Right ventricle myocardium inferior (tissue), 1 donor: ENCODE data around the gene SCARB1. TPM values are rescaled to one million over a fixed set of nuclear protein-coding genes. Genes with fewer than 3 reads are reported as not detected.
A peak's percentile ranks its signal among the peaks of the same experiment; 100 is the strongest.

ENCODE experiments used
- ATAC-seq: fragments of 200-7000 bp; cut with Tn5 transposase; one replicate; pipeline ENCODE4 v1.9.1; 2020; ENCODE audit warnings: mild to moderate bottlenecking, moderate library complexity
- DNase-seq: peaks from one replicate; pipeline ENCODE4 v3.0.0; 2021; ENCODE audit errors: missing footprints
- intact Hi-C: fragments of 100-400 bp; cut with DNase I; formaldehyde crosslinking; loops from one replicate; pipeline ENCODE4 v1.11.0; 2022
- total RNA-seq: library from RNA; stranded (reverse); fragmentation: NEBNext Ultra II Directional; extraction: Animal tissue kit (Norgen Biotek cat#: 25700); gene quantifications from one replicate; pipeline ENCODE4 v1.2.1, GENCODE V29; 2021
- donor health status: DM: no; HTN: yes; CAD: no; lungs with severe emphysema.

Gene SCARB1
- total RNA-seq, 1 donor from 2014 or later: 14.1 TPM

DNA sequence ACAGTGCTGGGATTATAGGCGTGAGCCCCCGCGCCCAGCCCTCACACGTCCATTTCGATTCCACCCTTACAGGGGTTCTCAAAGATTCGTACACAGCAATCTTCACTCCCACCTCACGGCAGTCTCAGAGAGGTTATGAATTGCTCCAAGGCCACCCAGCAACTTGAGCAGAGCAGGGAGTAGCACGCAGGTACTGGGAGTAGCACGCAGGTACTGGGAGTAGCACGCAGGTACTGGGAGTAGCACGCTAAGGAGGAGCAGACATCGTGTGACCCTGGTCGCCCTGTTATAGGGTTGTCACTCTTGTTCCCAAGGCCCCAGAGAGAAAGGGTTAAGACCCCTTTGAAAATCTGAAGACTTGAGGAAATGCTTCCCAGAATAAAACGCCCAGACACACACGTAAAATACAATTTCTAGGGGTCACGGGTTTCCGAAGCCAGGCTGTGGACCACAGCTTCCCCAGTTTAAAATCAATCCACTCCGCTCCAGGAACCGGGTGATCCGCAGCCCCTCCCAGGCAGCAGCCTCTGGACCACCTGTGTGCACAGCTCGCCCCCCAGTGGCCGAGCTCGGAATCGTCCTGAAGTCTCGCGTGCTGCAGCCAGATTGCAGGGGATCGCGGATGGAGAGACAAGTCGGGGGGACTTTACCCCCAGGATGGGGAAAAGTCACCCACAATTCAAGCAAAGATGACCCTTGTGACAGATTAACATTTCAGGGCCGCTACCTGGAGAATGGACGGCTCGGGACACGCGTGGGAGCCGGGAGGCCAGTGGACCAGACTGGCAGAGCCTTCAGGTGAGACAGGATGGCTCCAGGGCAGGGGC, 92.0 kb downstream of the SCARB1 start:
- peak; percentile 65 for ATAC-seq
- DNase-seq: peak; percentile 90
- intact Hi-C loops: loop anchor here (1.0 to 2.0 kb wide), 2 partner anchors 443 to 735 kb away; no protein-coding TSS in a partner anchor

DNA sequence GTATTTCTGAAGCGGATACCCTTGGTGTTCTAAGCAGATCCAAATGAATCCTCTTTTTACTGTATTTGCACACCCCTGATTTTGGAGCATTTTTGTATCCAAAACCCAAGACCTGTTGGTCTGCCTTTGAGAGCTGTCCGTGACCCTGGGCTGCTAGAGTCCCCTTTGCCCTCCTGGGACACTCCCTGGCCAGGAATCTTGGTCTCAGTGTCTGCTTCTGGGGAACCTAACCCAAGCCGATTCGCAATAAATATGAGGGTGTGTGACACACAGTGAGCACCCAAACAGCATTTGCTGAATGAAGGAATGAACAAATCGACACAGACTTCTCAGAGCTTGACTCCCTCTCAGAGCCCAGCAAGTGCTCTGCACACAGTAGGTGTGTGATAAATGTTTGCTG, 92.9 kb downstream of the SCARB1 start:
- no peak for ATAC-seq
- intact Hi-C loops: loop anchor here (1.0 to 2.0 kb wide), 2 partner anchors 442 to 734 kb away; no protein-coding TSS in a partner anchor
- DNase-seq: no peak

DNA sequence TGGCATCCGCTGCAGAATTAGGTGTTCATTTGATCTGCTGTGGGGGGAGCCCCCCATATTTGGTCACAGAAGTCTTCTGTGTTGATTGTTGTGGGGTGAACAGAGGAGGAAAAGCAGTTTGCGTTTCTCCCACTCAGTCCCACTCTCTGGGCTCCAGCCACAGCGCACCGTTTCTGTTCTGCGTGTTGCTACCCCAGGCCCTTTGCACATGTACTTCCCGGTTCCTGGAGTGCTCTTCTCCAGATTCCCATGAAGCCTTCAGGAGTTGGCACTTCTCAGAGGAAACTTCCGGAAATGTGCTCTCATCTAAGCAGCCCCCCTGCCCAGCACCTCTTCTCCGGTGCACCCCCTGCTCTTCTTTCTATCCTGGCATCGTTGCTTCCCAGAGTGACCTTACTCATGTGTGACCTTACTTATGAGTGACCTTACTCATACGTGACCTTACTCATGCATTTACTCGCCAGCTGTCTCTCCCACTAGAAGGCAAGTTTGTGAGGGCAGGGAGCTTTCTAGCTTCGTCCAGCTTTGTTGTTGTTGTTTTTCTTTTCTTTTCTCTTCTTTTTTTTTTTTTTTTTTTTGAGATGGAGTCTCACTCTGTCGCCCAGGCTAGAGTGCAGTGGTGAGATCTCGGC, 93.7 kb downstream of the SCARB1 start:
- intact Hi-C loops: loop anchor here (2.0 to 10.0 kb wide), 6 partner anchors 88 to 718 kb away; no protein-coding TSS in a partner anchor
- DNase-seq (no peak), ATAC-seq (no peak)

DNA sequence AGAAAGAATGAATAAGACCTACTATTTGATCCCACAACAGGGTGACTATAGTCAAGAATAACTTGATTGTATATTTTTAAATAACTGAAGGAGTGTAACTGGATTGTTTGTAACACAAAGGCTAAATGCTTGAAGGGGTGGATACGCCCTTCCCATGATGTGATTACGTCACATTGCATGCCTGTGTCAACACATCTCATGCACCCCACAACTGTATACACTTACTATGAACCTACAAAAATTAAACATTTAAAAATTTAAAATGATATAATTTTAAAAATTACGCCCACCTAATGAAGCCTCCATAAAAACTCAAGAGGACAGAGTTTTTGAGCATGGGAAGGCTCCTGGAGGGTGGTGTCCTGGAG, 94.5 kb downstream of the SCARB1 start:
- intact Hi-C loops: loop anchor here (5.0 to 10.0 kb wide), 5 partner anchors 87 to 717 kb away; no protein-coding TSS in a partner anchor
- ATAC-seq (no peak), DNase-seq (no peak)

DNA sequence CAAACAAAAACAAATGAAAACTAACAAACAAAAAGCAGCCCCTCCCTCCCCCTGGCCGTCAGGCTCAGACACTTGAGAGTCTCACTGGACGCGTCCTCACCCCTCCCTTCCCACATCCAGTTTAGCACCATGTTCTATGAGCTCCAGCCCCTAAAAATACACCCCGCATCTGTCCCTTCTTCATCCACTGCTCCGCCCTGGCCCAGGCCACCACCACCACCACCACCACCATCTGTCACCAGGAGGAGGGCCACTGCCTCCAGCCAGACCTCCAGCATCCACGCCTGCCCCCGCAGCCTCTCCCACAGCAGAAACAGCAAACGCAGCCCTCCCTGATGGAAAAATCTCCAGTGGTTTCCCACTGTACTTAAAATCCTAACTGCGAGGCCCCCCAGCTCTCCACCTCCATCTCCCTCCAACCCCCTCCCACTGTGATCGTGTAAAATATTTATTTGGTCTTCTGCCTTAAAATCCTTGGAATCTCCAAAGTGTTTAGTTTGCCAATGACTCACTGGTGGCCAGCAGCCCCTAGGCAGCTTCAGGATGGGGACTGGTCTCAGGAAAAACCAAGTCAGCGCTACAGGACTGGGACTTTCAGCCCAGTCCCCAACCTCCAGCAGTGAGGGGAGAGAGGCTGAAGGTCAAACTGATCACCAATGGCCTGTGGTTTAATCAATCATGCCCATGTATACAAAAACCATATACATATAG, 95.1 kb downstream of the SCARB1 start:
- ATAC-seq: no peak
- no peak for DNase-seq

DNA sequence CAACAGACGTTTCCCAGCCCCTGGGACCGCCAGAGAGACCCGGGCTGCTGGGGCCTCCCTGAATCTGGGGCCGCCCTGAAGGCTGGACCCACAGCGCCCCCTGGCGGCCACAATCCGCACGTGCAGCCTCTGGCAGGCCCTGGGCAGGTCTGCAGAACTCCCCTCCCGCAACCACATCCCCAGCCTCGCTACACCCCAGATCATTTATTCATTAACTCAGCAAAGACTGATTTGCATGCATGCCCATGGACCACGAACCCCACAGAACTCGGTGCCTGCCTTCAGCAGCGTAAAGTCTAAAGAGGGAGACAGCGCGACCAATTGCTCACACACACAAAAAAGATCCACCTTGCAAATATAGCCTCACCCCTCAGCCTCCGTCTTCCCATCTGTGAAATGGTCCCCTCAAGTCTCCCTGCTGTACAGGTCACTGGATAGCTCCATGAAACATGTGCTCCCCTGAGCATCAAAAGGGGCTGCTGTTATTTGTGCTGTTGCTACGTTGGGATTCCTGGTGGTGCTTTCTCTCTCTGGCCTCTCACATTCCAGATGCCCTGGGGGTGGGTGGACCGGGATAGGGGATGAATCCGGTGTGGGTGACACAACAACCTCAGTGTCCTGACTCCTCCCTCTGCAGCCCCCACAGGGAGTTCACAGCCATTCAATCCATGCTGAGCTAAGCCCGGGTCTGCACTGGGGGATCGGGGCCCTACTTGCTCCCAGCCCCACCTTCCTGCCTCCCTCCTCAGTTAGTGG, 96.4 kb downstream of the SCARB1 start:
- ATAC-seq: peak; percentile 67
- intact Hi-C loops: loop anchor here (5.0 to 10.0 kb wide), 5 partner anchors 85 to 715 kb away; no protein-coding TSS in a partner anchor
- DNase-seq: peak; percentile 93

More for the DNA sequence above, 95.1 kb downstream of the SCARB1 start:
- intact Hi-C loops: loop anchor here (1.0 to 10.0 kb wide), 6 partner anchors 86 to 716 kb away; no protein-coding TSS in a partner anchor

- ATAC-seq: no peak
Observed at GRCh38 chr12:124766727-124767065, 97.0 kb downstream of the SCARB1 start.

GRCh38 chr12:124765581-124766489, 97.8 kb downstream of the SCARB1 start:
- intact Hi-C loops: loop anchor here (5.0 to 10.0 kb wide), 5 partner anchors 84 to 714 kb away; no protein-coding TSS in a partner anchor
- ATAC-seq (peak; percentile 38), DNase-seq (no peak)

More at GRCh38 chr12:124766727-124767065, 97.0 kb downstream of the SCARB1 start:
- DNase-seq: no peak
- intact Hi-C loops: loop anchor here (5.0 to 10.0 kb wide), 5 partner anchors 84 to 714 kb away; no protein-coding TSS in a partner anchor

GRCh38 chr12:124764870-124765580, 98.6 kb downstream of the SCARB1 start:
- intact Hi-C loops: loop anchor here (1.0 to 10.0 kb wide), 6 partner anchors 83 to 713 kb away; no protein-coding TSS in a partner anchor
- DNase-seq: no peak
- peak; percentile 65 for ATAC-seq

DNA sequence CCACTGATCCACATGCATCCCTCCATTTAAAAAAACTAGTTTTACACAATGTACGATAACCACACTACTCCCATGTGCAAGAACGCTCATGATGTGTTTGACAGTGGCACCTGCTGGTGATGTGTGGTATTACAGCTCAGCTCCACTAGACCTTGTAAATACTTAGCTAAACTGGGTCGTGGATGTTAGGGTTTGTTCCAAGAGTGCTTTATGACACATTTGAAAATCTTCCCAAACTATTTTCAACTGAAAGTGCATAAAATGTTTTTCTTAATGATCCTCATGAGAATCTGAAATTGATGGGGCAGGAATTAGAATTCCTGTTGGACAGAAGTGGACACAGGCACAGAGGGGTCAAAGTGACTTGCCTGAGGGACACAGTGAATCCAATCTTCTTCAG, 99.2 kb downstream of the SCARB1 start:
- DNase-seq: no peak
- ATAC-seq: no peak
- intact Hi-C loops: loop anchor here (1.0 to 10.0 kb wide), 2 partner anchors 198 to 380 kb away; no protein-coding TSS in a partner anchor

GRCh38 chr12:124763594-124763979, 100.1 kb downstream of the SCARB1 start:
- intact Hi-C loops: loop anchor here (10.0 kb wide), 1 partner anchor 379 kb away; no protein-coding TSS in a partner anchor
- ATAC-seq (no peak), DNase-seq (no peak)

- intact Hi-C loops: loop anchor here (10.0 kb wide), 1 partner anchor 378 kb away; no protein-coding TSS in a partner anchor
- DNase-seq (no peak), ATAC-seq (no peak)
Observed at GRCh38 chr12:124762791-124763593, 100.7 kb downstream of the SCARB1 start.

DNA sequence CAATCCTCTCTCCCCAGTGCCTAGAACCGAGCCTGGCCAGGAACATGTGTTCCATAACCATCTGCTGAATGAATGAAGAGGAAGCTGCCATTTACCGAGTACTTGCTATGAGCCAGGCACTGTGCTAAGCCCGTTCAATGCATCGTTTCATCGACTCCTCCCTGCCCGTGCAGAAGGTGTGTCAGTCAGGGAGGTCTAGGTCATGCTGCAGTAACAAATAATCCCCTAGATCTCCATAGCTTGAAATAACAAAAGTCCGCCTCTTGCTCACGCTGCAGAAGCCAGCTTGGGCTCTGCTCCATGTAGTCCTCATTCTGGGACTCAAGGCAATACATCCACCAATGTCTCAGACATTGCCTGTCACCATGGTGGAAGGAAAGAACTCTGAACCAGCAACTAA, 101.3 kb downstream of the SCARB1 start:
- intact Hi-C loops: loop anchor here (10.0 kb wide), 1 partner anchor 378 kb away; no protein-coding TSS in a partner anchor
- ATAC-seq (no peak), DNase-seq (no peak)

DNA sequence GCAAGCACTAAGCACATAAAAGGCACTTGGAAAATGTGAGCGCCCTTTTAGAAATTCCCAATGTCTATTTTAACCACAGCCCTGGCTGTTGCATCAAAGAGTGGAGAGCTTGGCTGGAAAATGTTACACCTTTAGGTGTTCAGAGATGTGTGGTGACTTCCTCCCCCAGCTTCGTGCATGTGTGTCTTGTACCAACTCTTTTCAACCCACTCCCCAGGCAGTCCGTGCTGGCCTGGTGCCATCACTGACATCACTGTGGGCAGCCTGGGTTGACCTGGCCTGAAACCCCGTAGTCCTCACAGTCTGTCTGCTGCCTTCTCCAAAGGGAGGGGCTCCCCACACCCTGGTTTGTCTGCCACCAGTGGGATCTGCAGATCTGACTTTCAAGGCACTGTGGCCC, 101.8 kb downstream of the SCARB1 start:
- intact Hi-C loops: loop anchor here (10.0 kb wide), 1 partner anchor 377 kb away; no protein-coding TSS in a partner anchor
- DNase-seq (no peak), ATAC-seq (peak; percentile 8)

DNA sequence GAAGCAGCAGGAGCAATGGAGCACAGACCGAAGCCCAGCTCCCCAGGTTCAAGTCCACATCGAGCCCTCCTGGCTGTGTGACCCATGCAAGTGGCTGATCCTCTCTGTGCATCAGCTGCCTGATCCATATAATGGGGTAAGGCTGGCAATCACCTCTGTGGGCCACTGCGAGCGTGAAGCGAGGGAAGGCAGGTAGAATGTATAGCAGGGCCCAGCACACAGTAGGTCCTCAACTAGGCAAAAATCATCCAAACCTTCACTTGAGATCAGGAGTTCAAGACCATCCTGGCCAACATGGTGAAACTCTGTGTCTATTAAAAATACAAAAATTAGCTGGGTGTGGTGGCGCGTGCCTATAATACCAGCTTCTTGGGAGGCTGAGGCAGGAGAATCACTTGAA, 102.6 kb downstream of the SCARB1 start:
- ATAC-seq: no peak
- intact Hi-C loops: loop anchor here (10.0 kb wide), 1 partner anchor 376 kb away; no protein-coding TSS in a partner anchor

More for the DNA sequence above, 102.6 kb downstream of the SCARB1 start:
- no peak for DNase-seq
